GM21447 (cell line): ENCODE data around the gene ERI3.

Source experiments
- ATAC-seq: cut with Tn5 transposase; IDR thresholded peaks from one replicate; pipeline ENCODE4 v1.9.1; 2021; ENCODE audit not compliant: unreplicated experiment

The ERI3 gene

GRCh38 chr1:44239961-44240371 is 115.1 kb downstream of the ERI3 start:
- ATAC-seq: no peak

DNA sequence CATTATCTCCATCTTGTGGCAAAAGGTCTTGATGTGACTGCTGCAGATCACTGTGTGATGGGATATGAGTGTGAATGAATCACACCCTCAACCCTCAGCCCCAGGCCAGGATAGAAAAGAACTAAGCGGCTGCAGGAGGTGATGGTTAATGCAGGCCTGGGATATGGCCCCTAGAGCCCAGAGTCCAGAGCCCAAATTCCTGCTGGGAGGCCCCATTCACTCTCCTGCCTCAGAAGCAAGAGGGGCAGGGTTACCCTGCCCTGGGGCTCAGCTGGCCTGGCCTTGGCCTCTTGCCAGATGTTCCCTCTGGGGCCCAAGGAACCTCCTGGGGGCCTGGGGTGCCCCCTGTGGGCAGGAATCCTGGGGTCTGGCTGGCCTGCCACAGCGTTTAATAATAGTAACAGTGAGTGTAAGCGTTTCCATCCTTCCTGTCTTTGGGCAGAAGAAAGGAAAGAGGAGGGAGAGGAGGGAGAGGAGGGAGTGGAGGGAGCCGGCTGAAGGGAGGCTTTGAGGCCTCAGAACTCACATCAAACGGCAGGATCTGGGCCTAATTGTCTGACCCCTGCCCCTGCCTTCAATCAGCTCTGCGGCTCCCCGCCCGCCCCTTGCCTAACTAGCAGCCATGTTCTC is 115.6 kb downstream of the ERI3 start:
- ATAC-seq: no peak

GRCh38 chr1:44238660-44239059 is 116.4 kb downstream of the ERI3 start:
- no peak for ATAC-seq

GRCh38 chr1:44237721-44238457 is 117.2 kb downstream of the ERI3 start:
- ATAC-seq: no peak

DNA sequence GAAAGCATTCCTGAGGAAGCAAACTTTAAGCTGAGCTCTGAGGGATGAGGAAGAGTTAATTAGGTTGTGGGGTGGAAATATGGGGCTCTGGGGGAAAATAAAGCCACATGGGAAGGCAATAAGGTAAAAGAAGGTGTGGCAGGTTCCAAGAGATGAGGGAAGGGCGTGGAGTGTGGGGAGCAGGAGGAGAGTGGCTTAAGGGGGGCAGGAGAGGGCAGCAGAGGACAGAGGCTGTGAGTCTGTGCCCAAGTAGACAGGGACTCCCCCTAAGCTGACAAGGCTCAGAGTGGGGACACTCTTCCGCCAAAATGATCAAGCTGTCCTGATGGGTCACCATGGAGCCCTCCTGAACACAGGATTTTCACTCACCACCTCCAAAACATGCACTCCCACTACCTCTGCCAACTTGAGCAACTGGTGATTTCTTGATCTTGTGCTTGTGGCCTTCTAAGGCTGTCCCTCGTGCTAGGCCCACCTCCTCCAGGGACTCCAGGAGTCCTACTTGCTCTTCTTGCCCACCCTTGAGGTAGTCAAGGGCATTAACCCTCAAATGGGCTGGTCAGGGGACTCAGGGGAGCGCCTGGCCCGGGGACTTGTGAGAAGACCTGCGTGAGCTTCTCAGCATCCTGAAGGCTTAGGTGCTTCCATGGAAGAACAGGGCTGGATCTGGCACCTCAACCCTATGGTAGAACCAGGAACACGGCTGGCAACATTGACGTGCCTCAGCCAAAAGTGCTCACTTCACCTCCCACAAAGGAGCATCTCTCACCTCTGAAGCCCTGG is 118.4 kb downstream of the ERI3 start:
- no peak for ATAC-seq

DNA sequence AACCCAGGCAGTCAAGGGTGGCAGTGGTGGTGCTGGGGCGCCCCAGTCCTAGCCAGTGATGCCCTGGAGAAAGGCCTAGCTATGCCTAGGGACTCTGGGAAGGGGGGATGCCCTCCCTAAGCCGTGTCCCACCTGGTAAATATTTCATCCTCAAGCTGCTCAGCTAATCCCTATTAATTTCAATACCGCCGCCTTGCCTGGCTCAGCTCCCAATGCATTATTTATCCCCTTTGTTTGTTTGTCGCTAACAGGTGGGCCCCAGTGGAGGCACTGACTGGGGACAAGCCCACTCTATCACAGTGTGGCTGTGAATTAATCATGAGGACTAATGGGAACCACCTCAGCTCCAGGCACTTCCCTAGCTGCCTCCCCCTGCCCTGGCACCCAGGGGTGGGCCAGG is 119.2 kb downstream of the ERI3 start:
- ATAC-seq: no peak

DNA sequence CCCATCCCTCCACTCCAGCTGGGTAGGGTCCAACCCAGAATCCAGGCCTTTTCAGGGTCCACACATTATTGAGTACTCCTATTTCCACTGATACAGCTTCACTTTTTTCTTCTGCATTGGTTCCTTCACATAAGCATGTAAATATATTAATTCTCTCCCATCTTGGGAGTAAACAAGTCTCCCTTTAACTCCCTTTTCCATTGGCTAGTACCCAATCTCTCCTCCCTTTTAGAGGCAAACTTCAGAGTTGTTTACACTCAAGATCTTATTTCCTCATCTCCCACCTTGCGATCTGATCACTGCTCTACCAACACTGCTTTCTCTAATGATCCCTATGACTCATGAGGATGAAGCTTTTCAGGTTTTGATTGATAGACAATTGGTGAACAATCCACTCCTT is 121.5 kb downstream of the ERI3 start:
- ATAC-seq: no peak

DNA sequence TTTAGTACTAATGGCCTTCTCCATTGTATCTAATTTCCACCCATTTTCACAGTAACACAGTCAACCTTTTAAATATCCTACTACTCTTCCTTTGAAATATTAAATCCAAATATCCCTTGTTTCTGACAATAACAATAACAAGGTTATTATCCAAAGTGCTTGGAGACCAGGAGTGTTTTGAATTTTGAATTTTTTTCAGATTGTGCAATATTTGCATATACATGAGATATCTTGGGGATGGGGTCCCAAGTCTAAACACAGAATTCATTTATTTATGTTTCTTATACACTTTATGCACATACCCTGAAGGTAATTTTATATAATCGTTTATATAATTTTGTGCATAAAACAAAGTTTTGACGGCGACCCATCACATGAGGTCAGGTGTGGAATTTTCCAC is 124.3 kb downstream of the ERI3 start:
- ATAC-seq: no peak

DNA sequence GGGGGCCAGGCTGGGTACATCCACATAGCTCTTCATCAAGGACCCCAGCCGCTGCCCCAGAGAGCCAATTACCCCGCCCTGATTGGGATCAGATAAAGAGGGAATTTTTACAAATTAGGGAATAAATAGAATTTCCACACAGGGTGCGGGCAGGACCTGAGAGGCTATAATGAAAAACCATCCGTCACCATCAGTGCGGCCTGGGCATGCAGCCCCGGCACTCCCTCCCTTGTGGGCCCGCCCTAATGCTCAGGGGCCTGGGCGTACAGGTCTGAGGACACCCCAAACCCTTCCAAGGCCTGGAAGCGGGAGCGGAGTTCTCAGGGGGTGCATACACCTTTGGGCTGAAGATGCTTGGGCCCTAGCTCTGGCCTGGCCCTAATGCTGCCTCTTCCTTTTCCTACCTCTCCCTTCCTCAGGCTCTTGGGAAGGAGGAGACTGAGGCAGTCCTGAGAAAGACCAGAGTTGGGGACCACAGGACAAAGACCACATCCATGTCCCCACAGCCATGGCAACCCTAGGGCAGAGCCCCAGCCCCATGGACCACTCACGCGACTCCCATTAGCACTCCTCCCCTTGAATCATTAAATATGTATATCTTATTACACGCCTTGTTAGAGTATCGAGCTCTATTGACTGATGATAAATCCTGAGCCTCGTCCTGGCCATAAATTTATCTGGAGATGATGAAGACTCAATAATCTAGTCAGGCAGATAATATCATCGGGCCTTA is 125.5 kb downstream of the ERI3 start:
- ATAC-seq: no peak

GRCh38 chr1:44228218-44228617 is 126.8 kb downstream of the ERI3 start:
- ATAC-seq: no peak

GRCh38 chr1:44227211-44227610 is 127.8 kb downstream of the ERI3 start:
- ATAC-seq: no peak

DNA sequence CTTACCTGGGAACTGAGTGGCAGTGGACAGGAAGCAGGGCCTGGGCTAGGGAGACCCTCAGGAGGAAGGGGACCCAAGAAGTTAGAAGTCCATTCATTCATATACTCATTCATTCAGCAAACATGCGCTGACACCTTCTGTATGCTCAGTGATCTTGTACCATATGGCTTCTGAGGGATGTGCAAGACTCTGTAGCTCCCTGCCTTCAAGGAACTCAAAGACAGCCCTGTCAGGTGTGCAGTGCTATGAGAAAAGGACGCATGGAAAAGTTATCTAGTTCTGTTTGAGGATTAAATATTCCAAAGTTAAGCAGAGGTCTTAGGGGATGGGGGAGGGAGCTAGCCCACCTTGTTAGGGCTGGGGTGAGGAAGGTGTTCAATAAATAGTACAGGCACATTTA is 129.3 kb downstream of the ERI3 start:
- no peak for ATAC-seq

DNA sequence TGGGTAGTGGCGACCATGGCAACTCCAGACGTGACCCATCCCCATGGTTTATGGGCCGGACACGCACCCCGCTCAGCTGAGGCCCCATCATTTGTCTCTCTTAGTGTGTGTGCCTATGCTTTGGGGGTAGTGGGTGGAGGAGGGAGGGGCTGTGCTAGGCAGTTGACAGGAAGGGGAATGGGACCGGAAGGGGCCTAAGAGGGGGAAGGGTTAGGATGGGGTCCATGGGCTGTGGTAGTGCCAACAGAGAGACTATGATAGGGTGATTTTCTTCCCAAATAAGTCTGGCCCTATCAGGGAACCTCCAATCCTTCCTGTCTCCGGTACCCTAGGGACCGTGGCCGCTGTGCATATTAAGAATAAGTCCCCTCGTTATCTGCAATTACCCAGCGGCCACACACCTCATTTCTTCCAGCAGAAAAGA is 131.9 kb downstream of the ERI3 start:
- no peak for ATAC-seq

- no peak for ATAC-seq
Measured at GRCh38 chr1:44222397-44223186, 132.5 kb downstream of the ERI3 start.

DNA sequence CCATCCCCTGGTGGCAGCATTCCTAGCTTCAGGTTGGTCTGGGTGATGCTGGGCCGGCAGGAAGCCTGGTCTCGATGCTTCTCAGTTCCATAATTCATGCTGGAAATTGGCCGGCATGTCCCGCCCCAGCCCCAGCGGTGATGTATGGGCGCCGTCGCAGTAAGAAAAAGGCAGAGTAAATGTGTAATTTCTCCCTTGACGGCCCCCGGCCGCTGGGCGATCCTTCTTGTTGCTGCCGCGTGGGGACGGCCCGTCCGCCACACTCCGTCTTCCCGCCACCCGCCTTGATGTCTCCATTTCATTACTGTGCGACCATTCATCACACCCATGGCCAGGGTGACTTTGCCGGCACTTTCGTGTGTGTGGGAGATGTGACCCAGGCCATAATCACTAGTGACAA is 133.3 kb downstream of the ERI3 start:
- no peak for ATAC-seq

- ATAC-seq: no peak
Measured at GRCh38 chr1:44220755-44221154, 134.3 kb downstream of the ERI3 start.

DNA sequence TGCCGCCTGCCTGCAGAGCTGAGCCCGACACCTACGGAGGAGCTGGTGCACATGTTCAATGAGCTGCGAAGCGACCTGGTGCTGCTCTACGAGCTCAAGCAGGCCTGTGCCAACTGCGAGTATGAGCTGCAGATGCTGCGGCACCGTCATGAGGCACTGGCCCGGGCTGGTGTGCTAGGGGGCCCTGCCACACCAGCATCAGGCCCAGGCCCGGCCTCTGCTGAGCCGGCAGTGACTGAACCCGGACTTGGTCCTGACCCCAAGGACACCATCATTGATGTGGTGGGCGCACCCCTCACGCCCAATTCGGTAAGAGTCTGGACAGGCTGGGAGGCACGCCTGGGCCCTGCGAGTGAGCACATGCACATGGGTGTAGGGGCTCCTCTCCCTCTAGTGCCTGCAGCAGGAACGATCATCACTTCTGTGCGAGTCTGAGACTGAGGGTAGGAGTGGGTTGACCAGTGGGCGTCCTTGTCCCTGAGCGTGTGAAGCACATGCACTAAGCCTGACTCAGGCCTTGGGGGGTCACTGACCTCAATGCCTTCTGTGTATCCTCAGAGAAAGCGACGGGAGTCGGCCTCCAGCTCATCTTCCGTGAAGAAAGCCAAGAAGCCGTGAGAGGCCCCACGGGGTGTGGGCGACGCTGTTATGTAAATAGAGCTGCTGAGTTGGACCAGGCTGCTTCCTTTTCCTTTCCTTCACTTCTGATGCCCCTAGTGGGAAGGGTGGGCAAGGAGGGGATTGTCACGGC is 134.9 kb downstream of the ERI3 start:
- no peak for ATAC-seq

DNA sequence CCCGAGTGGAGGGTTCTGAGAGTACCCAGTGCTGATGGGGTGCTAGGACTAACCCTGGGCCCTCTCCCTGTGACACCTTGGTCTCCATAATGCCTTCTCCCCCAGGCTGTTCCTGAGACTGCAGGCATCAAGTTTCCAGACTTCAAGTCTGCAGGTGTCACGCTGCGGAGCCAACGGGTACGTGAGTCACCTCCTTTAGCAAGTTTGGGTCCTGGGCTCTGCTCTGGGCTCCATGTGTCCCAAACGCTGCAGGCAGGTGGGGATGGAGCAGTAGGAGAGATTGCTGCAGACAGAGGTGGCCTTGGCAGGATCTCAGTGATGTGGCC is 135.8 kb downstream of the ERI3 start:
- no peak for ATAC-seq

DNA sequence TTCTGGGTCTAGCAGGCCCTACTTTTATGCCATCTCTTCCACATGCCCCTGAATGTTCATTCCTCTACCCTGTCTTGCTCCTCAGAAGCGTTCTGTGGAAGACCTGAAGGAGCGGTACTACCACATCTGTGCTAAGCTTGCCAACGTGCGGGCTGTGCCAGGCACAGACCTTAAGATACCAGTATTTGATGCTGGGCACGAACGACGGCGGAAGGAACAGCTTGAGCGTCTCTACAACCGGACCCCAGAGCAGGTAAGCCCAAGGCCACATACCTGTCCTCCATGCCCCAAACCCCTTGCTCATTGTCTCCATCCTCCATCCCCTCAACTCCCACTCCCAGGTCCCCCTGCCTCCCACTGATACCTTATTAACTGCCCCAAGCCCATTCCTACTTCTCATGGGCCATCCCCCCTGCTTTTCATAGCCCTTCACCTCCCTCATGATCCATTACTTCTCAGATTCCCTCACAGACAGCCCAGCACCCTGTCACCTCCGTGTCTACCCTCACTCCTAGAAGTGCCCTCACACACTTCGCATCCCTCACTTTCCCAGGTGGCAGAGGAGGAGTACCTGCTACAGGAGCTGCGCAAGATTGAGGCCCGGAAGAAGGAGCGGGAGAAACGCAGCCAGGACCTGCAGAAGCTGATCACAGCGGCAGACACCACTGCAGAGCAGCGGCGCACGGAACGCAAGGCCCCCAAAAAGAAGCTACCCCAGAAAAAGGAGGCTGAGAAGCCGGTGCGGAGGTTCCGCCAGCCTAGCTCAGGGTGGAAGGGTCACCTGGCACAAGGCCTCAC is 136.4 kb downstream of the ERI3 start:
- ATAC-seq: no peak
